Activated CD8-positive, alpha-beta memory T cell treated with anti-CD3 and anti-CD28 coated beads for 1 hour (primary cell): ENCODE results near the gene ALDH3B2.

Source experiments
- DNase-seq, 2 donors: peaks; one replicate each; pipeline ENCODE4 v3.0.0-alpha.2; 2020; ENCODE audit warnings: low read depth in 1 of 2; ENCODE audit errors: extremely low read depth in 1 of 2

The ALDH3B2 gene

GRCh38 chr11:67617243-67617953 is 57.0 kb downstream of the ALDH3B2 start:
- no peak for DNase-seq

GRCh38 chr11:67616431-67617242 is 57.8 kb downstream of the ALDH3B2 start:
- no peak for DNase-seq

GRCh38 chr11:67615728-67616430 is 58.5 kb downstream of the ALDH3B2 start:
- no peak for DNase-seq

GRCh38 chr11:67614730-67615714 is 59.4 kb downstream of the ALDH3B2 start:
- peak in 1 of 2 donors; percentile 24 for DNase-seq

GRCh38 chr11:67613960-67614715 is 60.3 kb downstream of the ALDH3B2 start:
- DNase-seq, result peak; percentile 58 to 73

- DNase-seq, result no peak
These were observed 61.0 kb downstream of the ALDH3B2 start for GRCh38 chr11:67613313-67613959.

- no peak for DNase-seq
These were observed 61.7 kb downstream of the ALDH3B2 start for GRCh38 chr11:67612751-67613150.
